ENCODE data around the gene PTPRC.

The PTPRC gene

GRCh38 chr1:198701250-198701649, 62.4 kb downstream of the PTPRC start:
- DNase-seq (ENCODE audit: low spot score): no peak

GRCh38 chr1:198701766-198702539, 63.1 kb downstream of the PTPRC start:
- DNase-seq (ENCODE audit: low spot score): no peak

GRCh38 chr1:198708761-198709525, 70.1 kb downstream of the PTPRC start:
- DNase-seq (ENCODE audit: low spot score): no peak

GRCh38 chr1:198711837-198712236, 73.0 kb downstream of the PTPRC start:
- no peak for DNase-seq (ENCODE audit: low spot score)

GRCh38 chr1:198713081-198713480, 74.2 kb downstream of the PTPRC start:
- DNase-seq (ENCODE audit: low spot score): no peak

GRCh38 chr1:198714271-198714670, 75.4 kb downstream of the PTPRC start:
- no peak for DNase-seq (ENCODE audit: low spot score)

GRCh38 chr1:198716051-198716450, 77.2 kb downstream of the PTPRC start:
- DNase-seq (ENCODE audit: low spot score): no peak

- no peak for DNase-seq (ENCODE audit: low spot score)
These were observed 78.7 kb downstream of the PTPRC start for GRCh38 chr1:198717510-198717909.

GRCh38 chr1:198723127-198723526, 84.3 kb downstream of the PTPRC start:
- DNase-seq (ENCODE audit: low spot score): no peak

GRCh38 chr1:198725090-198725489, 86.2 kb downstream of the PTPRC start:
- DNase-seq (ENCODE audit: low spot score): no peak

- no peak for DNase-seq (ENCODE audit: low spot score)
These were observed 87.6 kb downstream of the PTPRC start for GRCh38 chr1:198726455-198726854.

- DNase-seq (ENCODE audit: low spot score): no peak
These were observed 90.5 kb downstream of the PTPRC start for GRCh38 chr1:198729195-198729863.

- no peak for DNase-seq (ENCODE audit: low spot score)
These were observed 92.1 kb downstream of the PTPRC start for GRCh38 chr1:198730952-198731351.

GRCh38 chr1:198734323-198735008, 95.6 kb downstream of the PTPRC start:
- no peak for DNase-seq (ENCODE audit: low spot score)

GRCh38 chr1:198741744-198742143, 102.9 kb downstream of the PTPRC start:
- no peak for DNase-seq (ENCODE audit: low spot score)

- no peak for DNase-seq (ENCODE audit: low spot score)
These were observed 108.3 kb downstream of the PTPRC start for GRCh38 chr1:198747127-198747526.

GRCh38 chr1:198749279-198749678, 110.4 kb downstream of the PTPRC start:
- DNase-seq (ENCODE audit: low spot score): no peak

- DNase-seq (ENCODE audit: low spot score): no peak
These were observed 111.2 kb downstream of the PTPRC start for GRCh38 chr1:198750081-198750480.

- DNase-seq (ENCODE audit: low spot score): no peak
These were observed 112.9 kb downstream of the PTPRC start for GRCh38 chr1:198751741-198752140.

- DNase-seq (ENCODE audit: low spot score): no peak
These were observed 115.8 kb downstream of the PTPRC start for GRCh38 chr1:198754670-198755069.

- DNase-seq (ENCODE audit: low spot score): no peak
These were observed 116.9 kb downstream of the PTPRC start for GRCh38 chr1:198755715-198756114.

GRCh38 chr1:198756470-198756869, 117.6 kb downstream of the PTPRC start:
- no peak for DNase-seq (ENCODE audit: low spot score)

Data from HuH-7.5 (cell line).